PC-9 (cell line): ENCODE results near the gene TTI1. TPM values are rescaled to one million over a fixed set of nuclear protein-coding genes. Genes with fewer than 3 reads are reported as not detected.

Experiments
- BruUV-seq: library from RNA; stranded (reverse); fragments of 400-500 nt; replicated peaks from 2 replicates; lab custom pipeline; 2021; lab: Mats Ljungman, UMichigan
- CTCF ChIA-PET: fragments of 300-600 bp; sonication (Branson Sonifier 250); formaldehyde crosslinking; loops from one replicate; lab custom pipeline; 2022; ENCODE audit warnings: antibody characterized with exemption; lab: Charles Lee
- POLR2A ChIA-PET: fragments of 300-600 bp; sonication (Branson Sonifier 250); formaldehyde crosslinking; loops from one replicate; lab custom pipeline; 2022; ENCODE audit warnings: antibody characterized with exemption; ENCODE audit not compliant: unreplicated experiment; lab: Charles Lee
- DNase-seq, 2 experiments: peaks; one replicate each; pipeline versions ENCODE4 v3.0.0 to v3.0.0-alpha.2; 2015 to 2022; ENCODE audit warnings: mixed read lengths in 1 of 2
- H2AFZ ChIP-seq: fragments of 200-600 bp; sonication (generic); 2 replicates; pipeline ENCODE4 v1.8.1; 2017; ENCODE audit warnings: antibody characterized with exemption
- H3F3A ChIP-seq: fragments of 200-600 bp; sonication (generic); 2 replicates; pipeline ENCODE4 v1.8.1; 2017; ENCODE audit warnings: antibody characterized with exemption, mild to moderate bottlenecking, low read depth; ENCODE audit not compliant: insufficient read depth
- H3K27ac ChIP-seq: fragments of 200-600 bp; sonication (generic); 2 replicates; pipeline ENCODE4 v1.6.1; 2016; ENCODE audit warnings: mixed run types
- H3K27me3 ChIP-seq: fragments of 200-600 bp; sonication (generic); 2 replicates; pipeline ENCODE4 v1.6.1; 2016; ENCODE audit warnings: low read depth, mixed run types; ENCODE audit not compliant: insufficient read depth
- H3K36me3 ChIP-seq: fragments of 200-600 bp; sonication (generic); 2 replicates; pipeline ENCODE4 v1.6.1; 2016; ENCODE audit warnings: low read depth, mixed run types
- H3K4me1 ChIP-seq: fragments of 200-600 bp; sonication (generic); replicated peaks from 2 replicates; pipeline ENCODE4 v1.6.1; 2016; ENCODE audit warnings: mixed run types; ENCODE audit not compliant: insufficient read depth
- H3K4me2 ChIP-seq: fragments of 200-600 bp; sonication (generic); 2 replicates; pipeline ENCODE4 v1.6.1; 2017; ENCODE audit warnings: mixed run types
- H3K4me3 ChIP-seq: fragments of 200-600 bp; sonication (generic); 2 replicates; pipeline ENCODE4 v1.6.1; 2016; ENCODE audit warnings: mixed run types
- H3K79me2 ChIP-seq: fragments of 200-600 bp; sonication (generic); 2 replicates; pipeline ENCODE4 v1.6.1; 2017; ENCODE audit warnings: low read depth, mixed run types
- H3K9me2 ChIP-seq: fragments of 200-600 bp; sonication (generic); 2 replicates; pipeline ENCODE4 v1.8.1; 2017; ENCODE audit warnings: mild to moderate bottlenecking; ENCODE audit not compliant: insufficient read depth
- H3K9me3 ChIP-seq: fragments of 200-600 bp; sonication (generic); 2 replicates; pipeline ENCODE4 v1.8.1; 2016; ENCODE audit warnings: low read depth; ENCODE audit not compliant: insufficient read depth
- H4K20me1 ChIP-seq: fragments of 200-600 bp; sonication (generic); 2 replicates; pipeline ENCODE4 v1.8.1; 2017; ENCODE audit not compliant: insufficient read depth
- EZH2 ChIP-seq: fragments of 200-600 bp; sonication (generic); IDR thresholded peaks from 2 replicates; pipeline ENCODE4 v1.8.0; 2017; ENCODE audit warnings: antibody characterized with exemption, low read depth
- intact Hi-C: fragments of 100-400 bp; cut with micrococcal nuclease; formaldehyde crosslinking; loops from one replicate; pipeline ENCODE4 v1.10.0; 2022; ENCODE audit not compliant: unreplicated experiment
- total RNA-seq: library from RNA; stranded (reverse); gene quantifications from 2 replicates; pipeline ENCODE4 v1.2.3, GENCODE V29; 2021
- TF ChIP-seq, protein P1 (sequence below): fragments of 200-600 bp; sonication (generic); conservative IDR thresholded peaks from 2 replicates; pipeline ENCODE4 v1.6.1; 2017; ENCODE audit warnings: mixed run types, antibody characterized with exemption, mild to moderate bottlenecking, moderate library complexity

The TTI1 gene
- total RNA-seq, 1 experiment from 2014 or later: 34.2 TPM

- no peak overlapping the region for H3K27ac ChIP-seq
Observed at GRCh38 chr20:37933786-37934633, 99.2 kb downstream of the TTI1 start.

More at GRCh38 chr20:37933786-37934633, 99.2 kb downstream of the TTI1 start:
- Histone ChIP-seq H4K20me1 (no peaks in the 10 kb centered on the region), H3K4me2 (no peak overlapping the region), H3K9me2 (no peaks in the 10 kb centered on the region), H3K79me2 (no peaks in the 10 kb centered on the region), H3K36me3 (no peaks in the 10 kb centered on the region), H3K4me1 (peaks cover 10% of the 10 kb centered on the region; the same call in 1 of the 2 replicates), H3F3A (peaks cover 3% of the 10 kb centered on the region; the same call in 1 of the 2 replicates), H2AFZ (no peak overlapping the region), H3K9me3 (no peaks in the 10 kb centered on the region), H3K4me3 (no peak overlapping the region), H3K27me3 (peaks cover 16% of the 10 kb centered on the region)
- POLR2A ChIA-PET: no interaction called here
- no peak for DNase-seq
- intact Hi-C loops: loop anchor here (1.0 to 2.0 kb wide), 2 partner anchors 27 to 56 kb away; no protein-coding TSS in a partner anchor
- BruUV-seq: no TSS peak
- TF ChIP-seq, protein P1, sequence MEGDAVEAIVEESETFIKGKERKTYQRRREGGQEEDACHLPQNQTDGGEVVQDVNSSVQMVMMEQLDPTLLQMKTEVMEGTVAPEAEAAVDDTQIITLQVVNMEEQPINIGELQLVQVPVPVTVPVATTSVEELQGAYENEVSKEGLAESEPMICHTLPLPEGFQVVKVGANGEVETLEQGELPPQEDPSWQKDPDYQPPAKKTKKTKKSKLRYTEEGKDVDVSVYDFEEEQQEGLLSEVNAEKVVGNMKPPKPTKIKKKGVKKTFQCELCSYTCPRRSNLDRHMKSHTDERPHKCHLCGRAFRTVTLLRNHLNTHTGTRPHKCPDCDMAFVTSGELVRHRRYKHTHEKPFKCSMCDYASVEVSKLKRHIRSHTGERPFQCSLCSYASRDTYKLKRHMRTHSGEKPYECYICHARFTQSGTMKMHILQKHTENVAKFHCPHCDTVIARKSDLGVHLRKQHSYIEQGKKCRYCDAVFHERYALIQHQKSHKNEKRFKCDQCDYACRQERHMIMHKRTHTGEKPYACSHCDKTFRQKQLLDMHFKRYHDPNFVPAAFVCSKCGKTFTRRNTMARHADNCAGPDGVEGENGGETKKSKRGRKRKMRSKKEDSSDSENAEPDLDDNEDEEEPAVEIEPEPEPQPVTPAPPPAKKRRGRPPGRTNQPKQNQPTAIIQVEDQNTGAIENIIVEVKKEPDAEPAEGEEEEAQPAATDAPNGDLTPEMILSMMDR: no peak
- TF ChIP-seq EZH2: no peak
- CTCF ChIA-PET: no interaction called here

Other genes starting within 250 kb of the TTI1 start
- gene VSTM2L, start 130.3 kb downstream of the TTI1 start, total RNA-seq: 1.4 and 2.3 TPM in 2 replicates
- gene RPRD1B, start 290 bp upstream of the TTI1 start, total RNA-seq: 55.1 and 60.1 TPM in 2 replicates
- 286 and 333 TPM in 2 replicates for gene TGM2, start 131.8 kb upstream of the TTI1 start, total RNA-seq
- 0.22 and 0.30 TPM in 2 replicates for gene KIAA1755, start 227.3 kb upstream of the TTI1 start, total RNA-seq